HepG2 (cell line): ENCODE measurements around the gene ZXDC.

Experiments
- EZH2 ChIP-seq: conservative IDR thresholded peaks from 2 replicates; pipeline ENCODE4 v1.6.1; 2012; ENCODE audit warnings: mild to moderate bottlenecking, low read depth, low read length, moderate library complexity
- POLR2A ChIP-seq, 2 experiments: IDR thresholded peaks; 2 replicates each; pipeline ENCODE4 v1.6.1; 2011; ENCODE audit warnings: low read depth in 2 of 2, low read length in 2 of 2, mild to moderate bottlenecking in 1 of 2, moderate library complexity in 1 of 2; ENCODE audit not compliant: insufficient read depth in 1 of 2
- ZNF768 ChIP-seq: sonication (generic); formaldehyde crosslinking; IDR thresholded peaks from 2 replicates; pipeline ENCODE4 v1.4.0; 2020; ENCODE audit warnings: missing genetic modification reagents
- TF ChIP-seq, protein P1 (sequence below): sonication (generic); formaldehyde crosslinking; IDR thresholded peaks from 2 replicates; pipeline ENCODE4 v1.5.0; 2020; ENCODE audit warnings: mild to moderate bottlenecking, missing genetic modification reagents, moderate library complexity
- TF ChIP-seq, protein P2 (sequence below): sonication (generic); formaldehyde crosslinking; IDR thresholded peaks from 2 replicates; pipeline ENCODE4 v1.5.0; 2020; ENCODE audit warnings: mild to moderate bottlenecking, missing genetic modification reagents
- TF ChIP-seq, protein P3 (sequence below): sonication (generic); formaldehyde crosslinking; IDR thresholded peaks from 2 replicates; pipeline ENCODE4 v1.4.0; 2020; ENCODE audit warnings: missing genetic modification reagents

DNA sequence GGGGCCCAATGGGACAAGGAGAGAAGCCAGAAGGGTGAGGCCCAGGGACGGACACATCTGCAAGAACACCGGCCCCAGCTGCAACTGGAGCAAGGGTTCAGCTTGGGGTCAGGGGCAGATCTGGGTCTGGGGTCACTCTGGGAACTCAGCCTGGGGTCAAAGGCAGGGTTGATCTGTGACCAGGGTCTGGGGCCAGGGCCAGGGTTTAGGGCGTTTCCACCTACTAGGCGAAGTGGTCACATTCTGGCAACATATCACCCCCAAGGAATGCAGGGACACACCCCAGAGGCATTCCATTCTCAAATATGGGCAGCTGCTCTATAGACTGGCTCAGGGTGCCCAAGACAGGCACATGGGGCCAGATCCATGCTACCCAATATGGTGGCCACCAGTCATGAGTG, 32.9 kb upstream of the ZXDC start:
- TF ChIP-seq, protein P1, sequence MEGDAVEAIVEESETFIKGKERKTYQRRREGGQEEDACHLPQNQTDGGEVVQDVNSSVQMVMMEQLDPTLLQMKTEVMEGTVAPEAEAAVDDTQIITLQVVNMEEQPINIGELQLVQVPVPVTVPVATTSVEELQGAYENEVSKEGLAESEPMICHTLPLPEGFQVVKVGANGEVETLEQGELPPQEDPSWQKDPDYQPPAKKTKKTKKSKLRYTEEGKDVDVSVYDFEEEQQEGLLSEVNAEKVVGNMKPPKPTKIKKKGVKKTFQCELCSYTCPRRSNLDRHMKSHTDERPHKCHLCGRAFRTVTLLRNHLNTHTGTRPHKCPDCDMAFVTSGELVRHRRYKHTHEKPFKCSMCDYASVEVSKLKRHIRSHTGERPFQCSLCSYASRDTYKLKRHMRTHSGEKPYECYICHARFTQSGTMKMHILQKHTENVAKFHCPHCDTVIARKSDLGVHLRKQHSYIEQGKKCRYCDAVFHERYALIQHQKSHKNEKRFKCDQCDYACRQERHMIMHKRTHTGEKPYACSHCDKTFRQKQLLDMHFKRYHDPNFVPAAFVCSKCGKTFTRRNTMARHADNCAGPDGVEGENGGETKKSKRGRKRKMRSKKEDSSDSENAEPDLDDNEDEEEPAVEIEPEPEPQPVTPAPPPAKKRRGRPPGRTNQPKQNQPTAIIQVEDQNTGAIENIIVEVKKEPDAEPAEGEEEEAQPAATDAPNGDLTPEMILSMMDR = no peak
- TF ChIP-seq, protein P2, sequence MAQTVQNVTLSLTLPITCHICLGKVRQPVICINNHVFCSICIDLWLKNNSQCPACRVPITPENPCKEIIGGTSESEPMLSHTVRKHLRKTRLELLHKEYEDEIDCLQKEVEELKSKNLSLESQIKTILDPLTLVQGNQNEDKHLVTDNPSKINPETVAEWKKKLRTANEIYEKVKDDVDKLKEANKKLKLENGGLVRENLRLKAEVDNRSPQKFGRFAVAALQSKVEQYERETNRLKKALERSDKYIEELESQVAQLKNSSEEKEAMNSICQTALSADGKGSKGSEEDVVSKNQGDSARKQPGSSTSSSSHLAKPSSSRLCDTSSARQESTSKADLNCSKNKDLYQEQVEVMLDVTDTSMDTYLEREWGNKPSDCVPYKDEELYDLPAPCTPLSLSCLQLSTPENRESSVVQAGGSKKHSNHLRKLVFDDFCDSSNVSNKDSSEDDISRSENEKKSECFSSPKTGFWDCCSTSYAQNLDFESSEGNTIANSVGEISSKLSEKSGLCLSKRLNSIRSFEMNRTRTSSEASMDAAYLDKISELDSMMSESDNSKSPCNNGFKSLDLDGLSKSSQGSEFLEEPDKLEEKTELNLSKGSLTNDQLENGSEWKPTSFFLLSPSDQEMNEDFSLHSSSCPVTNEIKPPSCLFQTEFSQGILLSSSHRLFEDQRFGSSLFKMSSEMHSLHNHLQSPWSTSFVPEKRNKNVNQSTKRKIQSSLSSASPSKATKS (CRISPR knock-in tag) = no peak
- TF ChIP-seq POLR2A (IDR thresholded peaks at IDR 0.05; ENCODE audit: insufficient read depth in 1 of 2, low read depth in 2 of 2, low read length in 2 of 2) = no peak
- no peak for TF ChIP-seq EZH2
- TF ChIP-seq, protein P3, sequence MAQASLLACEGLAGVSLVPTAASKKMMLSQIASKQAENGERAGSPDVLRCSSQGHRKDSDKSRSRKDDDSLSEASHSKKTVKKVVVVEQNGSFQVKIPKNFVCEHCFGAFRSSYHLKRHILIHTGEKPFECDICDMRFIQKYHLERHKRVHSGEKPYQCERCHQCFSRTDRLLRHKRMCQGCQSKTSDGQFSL (CRISPR knock-in tag) = no peak
- no peak for TF ChIP-seq ZNF768 (CRISPR knock-in tag)
